Hindlimb muscle (tissue), 1 donor: ENCODE data around the gene LRPAP1. TPM values are rescaled to one million over a fixed set of nuclear protein-coding genes. Genes with fewer than 3 reads are reported as not detected.

Experiments
- DNase-seq: peaks from one replicate; pipeline ENCODE4 v3.0.0-alpha.2; 2013
- polyA plus RNA-seq: library from polyadenylated mRNA; unstranded; fragments of 120-200 nt; gene quantifications from one replicate; pipeline ENCODE4 v1.2.1, GENCODE V29; 2013; ENCODE audit not compliant: insufficient read length

LRPAP1 gene
- polyA plus RNA-seq, 1 donor = 73.9 TPM

GRCh38 chr4:3499710-3500109 lies 32.5 kb downstream of the LRPAP1 start:
- DNase-seq = no peak

- no peak for DNase-seq
These were observed 33.2 kb downstream of the LRPAP1 start for GRCh38 chr4:3498901-3499510.

GRCh38 chr4:3498407-3498806 lies 33.8 kb downstream of the LRPAP1 start:
- no peak for DNase-seq

- DNase-seq = no peak
These were observed 34.5 kb downstream of the LRPAP1 start for GRCh38 chr4:3497523-3498389.

DNA sequence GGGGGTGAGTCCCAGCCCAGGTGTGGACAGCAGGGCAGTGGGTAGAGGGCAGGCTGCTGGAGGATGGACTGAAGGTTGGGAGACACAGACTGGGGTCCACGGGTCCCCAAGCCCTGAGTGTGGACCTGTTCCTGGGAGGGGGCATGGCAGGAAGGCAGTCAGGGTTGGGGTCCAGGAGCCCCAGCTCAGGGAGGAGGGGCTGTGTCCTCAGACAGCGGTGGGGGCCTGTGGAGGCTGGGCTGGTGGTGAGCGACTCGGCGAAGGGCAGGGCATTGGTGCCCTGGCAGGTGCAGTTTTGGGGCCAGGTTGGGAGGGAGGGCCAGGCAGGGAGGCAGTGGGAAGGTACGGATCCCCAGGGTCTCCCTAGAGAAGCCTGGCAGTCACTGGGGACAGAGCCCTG lies 35.1 kb downstream of the LRPAP1 start:
- DNase-seq = no peak

- DNase-seq = no peak
These were observed 36.2 kb downstream of the LRPAP1 start for GRCh38 chr4:3496021-3496420.

- no peak for DNase-seq
These were observed 36.8 kb downstream of the LRPAP1 start for GRCh38 chr4:3495204-3495975.

GRCh38 chr4:3494462-3494871 lies 37.8 kb downstream of the LRPAP1 start:
- no peak for DNase-seq

GRCh38 chr4:3493720-3494461 lies 38.3 kb downstream of the LRPAP1 start:
- no peak for DNase-seq

GRCh38 chr4:3492741-3493719 lies 39.2 kb downstream of the LRPAP1 start:
- no peak for DNase-seq

DNA sequence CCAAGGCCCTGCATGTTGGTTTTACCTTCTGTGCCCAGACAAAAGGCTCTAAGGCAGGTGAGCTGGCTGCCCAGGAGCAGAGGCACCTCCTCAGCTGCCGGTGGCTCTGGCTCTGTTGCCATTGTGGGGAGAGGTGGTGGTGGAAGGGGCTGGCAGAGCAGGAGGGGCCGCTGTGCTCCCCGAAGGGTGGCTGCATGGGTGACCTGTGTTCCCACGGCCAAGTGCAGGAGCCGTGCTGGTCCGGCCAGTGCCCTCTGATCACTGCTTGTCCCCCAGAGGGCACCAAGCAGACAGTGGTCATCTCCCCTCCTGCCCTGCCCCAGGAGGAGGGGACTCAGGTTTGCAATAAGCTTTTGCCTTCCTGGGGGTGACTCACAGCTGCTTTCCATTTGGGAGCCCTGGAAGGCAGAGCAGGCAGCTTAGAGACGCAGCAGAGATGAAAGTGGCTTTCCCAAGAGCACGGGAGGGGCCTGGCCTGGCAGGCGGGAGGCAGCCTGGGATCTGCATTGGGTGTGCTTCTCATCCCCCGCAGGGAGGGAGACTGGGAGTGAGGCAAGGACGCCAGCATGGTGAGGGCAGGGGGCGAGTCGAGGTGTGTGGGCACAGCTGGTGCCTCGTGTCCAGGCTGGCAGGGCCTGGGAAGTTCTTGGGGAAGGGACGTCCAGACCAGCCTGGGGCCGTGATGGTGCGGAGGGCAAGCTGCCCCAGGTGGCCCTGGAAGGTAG lies 40.4 kb downstream of the LRPAP1 start:
- no peak for DNase-seq

DNA sequence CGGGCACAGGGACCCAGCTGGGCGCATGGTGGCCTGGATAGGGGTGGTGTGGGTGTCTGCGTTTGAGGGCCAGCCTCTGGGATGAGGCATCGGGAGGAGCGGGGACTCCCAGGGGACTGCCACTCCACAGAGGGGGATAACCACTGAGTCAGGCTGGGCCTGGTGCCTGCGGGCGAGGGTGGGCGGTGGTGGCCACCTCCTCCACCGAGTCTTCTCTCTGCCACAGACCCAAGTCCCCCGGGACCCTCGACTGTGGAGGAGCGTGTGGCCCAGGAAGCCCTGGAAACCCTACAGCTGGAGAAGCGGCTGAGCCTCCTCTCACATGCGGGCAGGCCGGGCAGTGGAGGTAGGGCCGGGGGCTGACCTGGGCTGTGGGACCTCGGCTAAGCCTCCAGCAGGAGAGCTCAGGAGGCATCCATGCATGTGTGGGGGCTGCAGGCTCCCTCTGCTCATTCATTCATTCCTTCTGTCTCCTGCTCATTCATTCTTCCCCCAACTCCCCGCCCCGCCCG lies 42.7 kb downstream of the LRPAP1 start:
- no peak for DNase-seq

DNA sequence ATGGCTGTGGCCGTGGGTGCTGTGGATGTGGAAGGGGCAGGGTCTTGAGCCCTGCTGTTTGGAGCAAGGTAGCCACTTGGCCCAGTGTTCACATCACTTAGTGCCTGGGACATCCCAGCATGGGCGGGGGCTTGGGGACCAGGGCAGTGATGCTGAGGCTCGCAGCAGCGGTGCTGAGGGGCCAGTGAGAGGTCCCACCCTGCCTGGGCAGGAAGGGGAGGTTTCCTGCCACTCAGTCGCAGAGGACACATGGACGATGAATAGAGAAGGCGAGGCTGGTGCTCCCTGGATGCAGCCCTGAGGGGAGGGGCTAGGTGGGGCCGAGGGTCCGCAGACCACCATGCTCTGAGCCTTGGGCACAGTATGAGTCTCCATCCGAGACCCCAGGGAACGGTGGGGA lies 43.4 kb downstream of the LRPAP1 start:
- DNase-seq = no peak

DNA sequence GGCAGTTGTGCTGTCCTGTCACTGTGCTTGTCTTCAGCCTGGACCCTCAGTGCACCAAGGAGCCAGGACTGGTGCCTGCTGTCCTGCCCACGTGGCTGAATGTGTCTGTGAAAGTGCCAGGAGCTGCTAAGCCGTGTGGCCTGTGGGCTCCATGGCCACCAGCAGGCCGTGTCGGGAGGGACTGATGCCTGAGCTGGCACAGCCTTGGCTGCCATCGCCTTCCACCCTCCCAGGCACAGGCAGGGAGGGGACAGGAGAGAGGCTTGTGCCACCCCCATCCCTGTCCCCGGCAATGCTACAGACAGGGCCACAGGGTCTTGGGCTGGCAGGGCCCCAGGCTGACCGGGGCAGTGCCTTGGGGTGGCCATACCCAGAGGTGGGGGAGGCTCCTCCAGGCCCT lies 44.4 kb downstream of the LRPAP1 start:
- no peak for DNase-seq

DNA sequence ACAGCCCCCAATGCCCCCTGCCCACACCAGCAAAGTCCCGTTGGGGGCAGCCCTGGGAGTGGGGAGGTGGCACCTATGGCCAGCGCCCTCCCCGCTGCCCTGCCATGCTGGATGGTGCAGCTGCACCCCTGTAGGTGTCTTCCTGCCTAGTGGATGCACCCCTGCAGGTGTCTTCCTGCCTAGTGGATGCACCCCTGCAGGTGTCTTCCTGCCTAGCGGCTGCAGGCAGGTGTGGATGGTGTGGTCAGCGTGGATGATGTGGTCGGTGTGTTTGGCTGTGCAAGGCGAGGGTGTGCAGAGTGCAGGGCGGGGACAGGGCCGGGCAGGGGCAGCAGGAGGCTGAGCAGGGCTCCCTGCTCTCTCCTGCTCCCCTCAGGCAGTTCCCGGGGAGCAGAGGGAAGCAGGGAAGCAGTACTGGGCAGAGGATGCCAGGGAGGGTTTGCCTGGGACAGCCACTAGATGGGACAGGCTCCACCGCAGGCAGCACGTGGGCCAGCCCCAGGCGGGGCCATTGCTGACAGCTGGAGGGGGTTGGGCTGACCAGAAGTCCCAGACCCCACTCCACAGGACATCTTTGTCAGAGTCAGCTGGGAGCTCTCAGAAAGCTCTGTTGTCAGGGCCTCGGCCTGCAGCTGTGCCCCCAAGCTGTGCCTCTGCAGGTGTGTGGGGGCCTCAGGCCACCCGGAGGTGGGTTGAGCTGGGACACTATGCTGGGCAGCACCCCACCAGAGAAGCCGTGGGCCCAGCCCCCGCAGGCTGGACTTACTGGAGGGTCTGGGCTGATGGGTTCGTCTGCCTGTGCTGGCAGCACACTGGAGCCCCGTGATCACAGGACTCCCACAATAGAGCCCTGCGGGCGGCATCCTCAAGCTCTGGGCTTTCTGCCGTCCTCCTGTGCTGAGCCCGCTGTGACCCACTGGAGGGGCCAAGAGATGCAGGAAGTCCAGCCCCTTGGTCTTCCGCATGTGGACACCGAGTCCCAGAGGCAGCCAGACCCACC lies 45.4 kb downstream of the LRPAP1 start:
- DNase-seq = no peak

GRCh38 chr4:3485886-3486540 lies 46.2 kb downstream of the LRPAP1 start:
- DNase-seq = no peak

GRCh38 chr4:3485011-3485791 lies 47.0 kb downstream of the LRPAP1 start:
- no peak for DNase-seq
